ENCODE data around the gene OSBPL1A. TPM values are rescaled to one million over a fixed set of nuclear protein-coding genes. Genes with fewer than 3 reads are reported as not detected.

OSBPL1A gene
- total and polyA plus RNA-seq, 2 donors from 2014 or later = 27.0 to 40.3 TPM

- no peak overlapping the region for H3K4me3 ChIP-seq (ENCODE audit: low read length in 3 of 3)
- TF ChIP-seq, protein P1, sequence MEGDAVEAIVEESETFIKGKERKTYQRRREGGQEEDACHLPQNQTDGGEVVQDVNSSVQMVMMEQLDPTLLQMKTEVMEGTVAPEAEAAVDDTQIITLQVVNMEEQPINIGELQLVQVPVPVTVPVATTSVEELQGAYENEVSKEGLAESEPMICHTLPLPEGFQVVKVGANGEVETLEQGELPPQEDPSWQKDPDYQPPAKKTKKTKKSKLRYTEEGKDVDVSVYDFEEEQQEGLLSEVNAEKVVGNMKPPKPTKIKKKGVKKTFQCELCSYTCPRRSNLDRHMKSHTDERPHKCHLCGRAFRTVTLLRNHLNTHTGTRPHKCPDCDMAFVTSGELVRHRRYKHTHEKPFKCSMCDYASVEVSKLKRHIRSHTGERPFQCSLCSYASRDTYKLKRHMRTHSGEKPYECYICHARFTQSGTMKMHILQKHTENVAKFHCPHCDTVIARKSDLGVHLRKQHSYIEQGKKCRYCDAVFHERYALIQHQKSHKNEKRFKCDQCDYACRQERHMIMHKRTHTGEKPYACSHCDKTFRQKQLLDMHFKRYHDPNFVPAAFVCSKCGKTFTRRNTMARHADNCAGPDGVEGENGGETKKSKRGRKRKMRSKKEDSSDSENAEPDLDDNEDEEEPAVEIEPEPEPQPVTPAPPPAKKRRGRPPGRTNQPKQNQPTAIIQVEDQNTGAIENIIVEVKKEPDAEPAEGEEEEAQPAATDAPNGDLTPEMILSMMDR (IDR thresholded peaks at IDR 0.05; ENCODE audit: borderline replicate concordance, extremely low read depth, insufficient read depth) = no peak
- peak in 1 of 5 donors; percentile 62 for DNase-seq
- no peaks in the 10 kb centered on the region for H3K9me3 ChIP-seq (ENCODE audit: control insufficient read depth in 2 of 3, insufficient read depth in 1 of 3, low read length in 3 of 3)
- H3K27ac ChIP-seq (ENCODE audit: low read depth in 2 of 2, low read length in 2 of 2) = no peak overlapping the region
- intact Hi-C loops (cut with DNase I) = no loop called here
- H3K27me3 ChIP-seq (ENCODE audit: control insufficient read depth, insufficient read depth, low read length) = no peaks in the 10 kb centered on the region
- H3K36me3 ChIP-seq (ENCODE audit: control insufficient read depth in 2 of 3, insufficient read depth in 3 of 3, low read length in 3 of 3) = no peaks in the 10 kb centered on the region
- no peak overlapping the region for H3K9ac ChIP-seq (ENCODE audit: low read length in 3 of 3)
- no peak for FAIRE-seq
- H3K4me1 ChIP-seq (ENCODE audit: control insufficient read depth in 2 of 3, insufficient read depth in 2 of 3, low read depth in 1 of 3, low read length in 3 of 3) = no peaks in the 10 kb centered on the region
Observed at GRCh38 chr18:24388957-24389356, 8.7 kb downstream of the OSBPL1A start.

DNA sequence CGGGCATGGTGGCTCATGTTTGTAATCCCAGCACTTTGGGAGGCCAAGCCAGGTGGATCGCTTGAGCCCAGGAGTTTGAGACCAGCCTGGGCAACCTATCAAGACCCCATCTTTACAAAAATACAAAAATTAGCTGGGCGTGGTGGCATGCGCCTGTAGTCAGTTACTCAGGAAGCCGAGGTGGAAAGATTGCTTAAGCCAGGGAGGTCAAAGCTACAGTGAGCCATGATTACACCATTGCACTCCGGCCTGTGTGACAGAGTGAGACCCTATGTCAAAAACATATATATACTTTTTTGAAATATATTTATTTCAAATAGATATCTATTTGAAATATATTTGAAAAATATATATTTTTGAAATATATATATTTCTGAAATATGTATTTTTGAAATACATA is 10.9 kb downstream of the OSBPL1A start:
- no peak overlapping the region for H3K9ac ChIP-seq (ENCODE audit: low read length in 3 of 3)
- H3K9me3 ChIP-seq (ENCODE audit: control insufficient read depth in 2 of 3, insufficient read depth in 1 of 3, low read length in 3 of 3) = no peaks in the 10 kb centered on the region
- no peak overlapping the region for H3K4me3 ChIP-seq (ENCODE audit: low read length in 3 of 3)
- DNase-seq (no peak), FAIRE-seq (no peak)
- TF ChIP-seq, protein P1 (IDR thresholded peaks at IDR 0.05; ENCODE audit: borderline replicate concordance, extremely low read depth, insufficient read depth) = no peak
- intact Hi-C loops (cut with DNase I) = no loop called here
- no peaks in the 10 kb centered on the region for H3K27me3 ChIP-seq (ENCODE audit: control insufficient read depth, insufficient read depth, low read length)
- H3K4me1 ChIP-seq (ENCODE audit: control insufficient read depth in 2 of 3, insufficient read depth in 2 of 3, low read depth in 1 of 3, low read length in 3 of 3) = no peaks in the 10 kb centered on the region
- H3K27ac ChIP-seq (ENCODE audit: low read depth in 2 of 2, low read length in 2 of 2) = no peak overlapping the region
- H3K36me3 ChIP-seq (ENCODE audit: control insufficient read depth in 2 of 3, insufficient read depth in 3 of 3, low read length in 3 of 3) = no peaks in the 10 kb centered on the region

DNA sequence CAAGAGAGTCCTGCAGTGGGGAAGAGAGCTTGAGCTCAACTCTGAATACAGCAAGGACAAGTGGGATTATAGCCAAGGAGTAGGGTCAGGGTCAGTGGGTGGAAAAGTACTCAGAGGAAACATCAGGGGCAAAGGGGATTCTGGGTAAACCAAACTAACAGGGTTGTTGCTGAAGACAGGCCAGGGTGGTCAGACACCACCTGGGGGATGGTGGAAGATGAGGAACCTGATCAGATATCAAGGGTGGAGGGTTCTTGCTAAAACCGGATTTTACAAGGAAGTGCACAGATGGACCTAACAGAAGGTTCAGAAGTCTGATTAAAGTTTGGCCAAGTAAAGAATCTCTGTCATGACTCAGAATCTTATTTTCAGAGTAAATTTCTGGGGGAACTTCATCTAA is 16.5 kb downstream of the OSBPL1A start:
- no peak for FAIRE-seq
- Histone ChIP-seq H3K9ac (ENCODE audit: low read length in 3 of 3) (no peak overlapping the region), H3K36me3 (ENCODE audit: control insufficient read depth in 2 of 3, insufficient read depth in 3 of 3, low read length in 3 of 3) (no peaks in the 10 kb centered on the region), H3K4me3 (ENCODE audit: low read length in 3 of 3) (no peak overlapping the region), H3K9me3 (ENCODE audit: control insufficient read depth in 2 of 3, insufficient read depth in 1 of 3, low read length in 3 of 3) (no peaks in the 10 kb centered on the region), H3K27me3 (ENCODE audit: control insufficient read depth, insufficient read depth, low read length) (no peaks in the 10 kb centered on the region), H3K27ac (ENCODE audit: low read depth in 2 of 2, low read length in 2 of 2) (no peak overlapping the region), H3K4me1 (ENCODE audit: control insufficient read depth in 2 of 3, insufficient read depth in 2 of 3, low read depth in 1 of 3, low read length in 3 of 3) (no peaks in the 10 kb centered on the region)
- DNase-seq = no peak
- TF ChIP-seq, protein P1 (IDR thresholded peaks at IDR 0.05; ENCODE audit: borderline replicate concordance, extremely low read depth, insufficient read depth) = no peak
- intact Hi-C loops (cut with DNase I) = no loop called here

- Histone ChIP-seq H3K27me3 (ENCODE audit: control insufficient read depth, insufficient read depth, low read length) (no peaks in the 10 kb centered on the region), H3K4me1 (ENCODE audit: control insufficient read depth in 2 of 3, insufficient read depth in 2 of 3, low read depth in 1 of 3, low read length in 3 of 3) (no peaks in the 10 kb centered on the region), H3K4me3 (ENCODE audit: low read length in 3 of 3) (no peak overlapping the region), H3K9me3 (ENCODE audit: control insufficient read depth in 2 of 3, insufficient read depth in 1 of 3, low read length in 3 of 3) (no peaks in the 10 kb centered on the region), H3K27ac (ENCODE audit: low read depth in 2 of 2, low read length in 2 of 2) (no peak overlapping the region), H3K36me3 (ENCODE audit: control insufficient read depth in 2 of 3, insufficient read depth in 3 of 3, low read length in 3 of 3) (no peaks in the 10 kb centered on the region), H3K9ac (ENCODE audit: low read length in 3 of 3) (no peak overlapping the region)
- TF ChIP-seq, protein P1 (IDR thresholded peaks at IDR 0.05; ENCODE audit: borderline replicate concordance, extremely low read depth, insufficient read depth) = no peak
- no peak for DNase-seq
- FAIRE-seq = no peak
- intact Hi-C loops (cut with DNase I) = no loop called here
Observed at GRCh38 chr18:24380163-24380747, 17.4 kb downstream of the OSBPL1A start.

All from kidney (tissue), 14 donors.